T-cell (primary cell): ENCODE data around the gene BTBD1. TPM values are rescaled to one million over a fixed set of nuclear protein-coding genes. Genes with fewer than 3 reads are reported as not detected.

Source experiments
- ATAC-seq, 4 experiments: fragments of 200-7000 bp in 3 of 4; fragments of 150-1000 bp in 1 of 4; cut with Tn5 transposase; replicated peaks in 1 of 4; 1 replicate in 3 of 4; 2 replicates in 1 of 4; pipeline ENCODE4 v1.10.0; 2021; ENCODE audit warnings: moderate library complexity in 3 of 4, mild to moderate bottlenecking in 2 of 4, moderate number of reproducible peaks in 1 of 4
- CTCF ChIA-PET, 2 donors: fragments of 300-600 bp; sonication (Branson Sonifier 250); formaldehyde crosslinking; loops; one replicate each; lab custom pipeline; 2022; ENCODE audit warnings: antibody characterized with exemption in 2 of 2; lab: Charles Lee
- POLR2A ChIA-PET, 2 donors: fragments of 300-600 bp; sonication (Branson Sonifier 250); formaldehyde crosslinking; loops; one replicate each; lab custom pipeline; 2022; ENCODE audit warnings: antibody characterized with exemption in 2 of 2; lab: Charles Lee
- DNase-seq, 35 experiments: peaks; one replicate each; pipeline versions ENCODE4 v3.0.0 to v3.0.0-alpha.2; 2013 to 2023
- H3K27ac ChIP-seq: one replicate; pipeline ENCODE4 v1.5.1; 2013; ENCODE audit warnings: low read length
- H3K27me3 ChIP-seq, 2 experiments: replicated peaks in 1 of 2; 1 replicate in 1 of 2; 2 replicates in 1 of 2; pipeline versions ENCODE4 v1.6.1 to v1.7.0; 2013; ENCODE audit warnings: low read length in 1 of 2, mixed read lengths in 1 of 2; ENCODE audit not compliant: control insufficient read depth in 2 of 2, insufficient read depth in 2 of 2; ENCODE audit errors: extremely low read depth in 1 of 2
- H3K36me3 ChIP-seq, 2 donors: 1 replicate in 1 of 2; 2 replicates in 1 of 2; pipeline versions ENCODE4 v1.6.1 to v1.7.0; 2013; ENCODE audit warnings: low read length in 1 of 2; ENCODE audit not compliant: control insufficient read depth in 2 of 2, insufficient read depth in 1 of 2; ENCODE audit errors: extremely low read depth in 1 of 2
- H3K4me1 ChIP-seq, 2 experiments: 1 replicate in 1 of 2; 2 replicates in 1 of 2; pipeline versions ENCODE4 v1.6.1 to v1.7.0; 2013; ENCODE audit warnings: low read length in 2 of 2, mixed read lengths in 1 of 2; ENCODE audit not compliant: insufficient read depth in 2 of 2, control insufficient read depth in 1 of 2; ENCODE audit errors: extremely low read depth in 1 of 2
- H3K4me3 ChIP-seq, 2 donors: 1 replicate in 1 of 2; 2 replicates in 1 of 2; pipeline versions ENCODE4 v1.5.1 to v1.7.0; 2013; ENCODE audit warnings: mild to moderate bottlenecking in 2 of 2, low read length in 1 of 2, moderate library complexity in 1 of 2; ENCODE audit not compliant: control insufficient read depth in 1 of 2; ENCODE audit errors: extremely low read depth in 1 of 2
- H3K9me3 ChIP-seq: 2 replicates; pipeline ENCODE4 v1.7.0; 2013
- H3K27ac Mint-ChIP-seq, 2 donors: one replicate each; pipeline ENCODE4 v1.8.0; 2020 to 2021; ENCODE audit warnings: mild to moderate bottlenecking in 2 of 2, mixed read lengths in 2 of 2
- H3K27me3 Mint-ChIP-seq, 2 donors: one replicate each; pipeline ENCODE4 v1.8.0; 2021 to 2022; ENCODE audit warnings: mixed read lengths in 2 of 2
- H3K36me3 Mint-ChIP-seq: one replicate; pipeline ENCODE4 v1.8.0; 2021; ENCODE audit warnings: mixed read lengths
- H3K4me1 Mint-ChIP-seq, 3 donors: one replicate each; pipeline ENCODE4 v1.8.0; 2020 to 2022; ENCODE audit warnings: mixed read lengths in 3 of 3, mild to moderate bottlenecking in 1 of 3
- H3K4me3 Mint-ChIP-seq, 3 donors: one replicate each; pipeline ENCODE4 v1.8.0; 2020 to 2022; ENCODE audit warnings: mild to moderate bottlenecking in 3 of 3, mixed read lengths in 3 of 3, moderate library complexity in 3 of 3
- H3K9me3 Mint-ChIP-seq, 3 donors: one replicate each; pipeline ENCODE4 v1.8.0; 2020 to 2022; ENCODE audit warnings: mixed read lengths in 3 of 3
- WGBS: methylation state at CpG from one replicate; pipeline ENCODE4 v1.1.5; 2013; ENCODE audit warnings: missing lambda C conversion rate; ENCODE audit not compliant: insufficient coverage; 5-methylcytosine and 5-hydroxymethylcytosine counted together
- total RNA-seq, 35 experiments: library from RNA in 6 of 35; stranded (reverse) in 6 of 35; fragments of 120-200 nt in 1 of 35; gene quantifications; one replicate each; pipeline versions ENCODE4 v1.2.1 to v1.2.4 and lab custom pipeline; 2013 to 2026

Gene BTBD1
- total RNA-seq, 5 donors from 2014 or later (not counting 1 experiment from before 2014, with no cell fraction given): 34.8 to 38.4 (median 36.2) TPM

DNA sequence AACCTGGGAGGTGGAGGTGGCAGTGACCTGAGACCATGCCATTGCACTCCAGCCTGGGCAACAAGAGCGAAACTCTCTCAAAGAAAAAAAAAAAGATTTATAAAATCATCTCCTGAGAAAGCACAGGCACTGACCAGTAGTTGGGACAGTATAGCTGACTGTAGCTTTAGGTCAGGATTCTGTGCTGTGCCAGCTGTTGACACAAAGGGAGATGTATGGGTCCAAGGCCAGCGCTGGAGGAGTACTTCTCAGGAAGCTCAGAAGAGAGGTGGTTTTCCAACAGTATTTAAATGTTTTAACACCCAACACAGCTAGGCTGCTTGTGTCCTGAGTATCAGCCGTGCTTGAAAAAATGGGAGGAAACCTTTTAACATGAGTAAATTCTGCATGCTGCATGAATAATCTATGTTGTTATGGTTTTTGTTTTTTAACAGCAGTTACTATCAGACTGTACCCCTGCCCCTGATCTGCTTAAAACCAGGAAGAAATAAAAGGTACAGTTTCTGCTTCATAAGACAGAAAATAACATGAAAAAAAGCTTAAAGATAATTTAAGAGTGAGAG, 74.5 kb downstream of the BTBD1 start:
- H3K4me3 ChIP-seq: no peak overlapping the region
- H3K27ac ChIP-seq: no peak overlapping the region
- H3K9me3 ChIP-seq: no peaks in the 10 kb centered on the region
- DNase-seq (no peak), ATAC-seq (no peak)
- peaks cover 7 to 12% (median 9%) of the 10 kb centered on the region in 3 donors for H3K4me1 Mint-ChIP-seq
- H3K36me3 Mint-ChIP-seq: peaks cover 22% of the 10 kb centered on the region
- peaks cover 0 to 6% of the 10 kb centered on the region in 2 experiments for H3K4me1 ChIP-seq
- H3K4me3 Mint-ChIP-seq: no peak overlapping the region
- H3K36me3 ChIP-seq: peaks cover 0 to 19% of the 10 kb centered on the region in 2 donors
- ChIA-PET POLR2A (no interaction called here), CTCF (interaction anchor here in 1 of 2 donors (1.4 kb wide), 1 partner anchor 18 kb away, joined by 4 read pairs; no protein-coding TSS in a partner anchor)
- no peaks in the 10 kb centered on the region for H3K9me3 Mint-ChIP-seq
- no CpG with 5 or more reads among the region's 3 CpGs for WGBS
- no peaks in the 10 kb centered on the region for H3K27me3 ChIP-seq
- H3K27me3 Mint-ChIP-seq: no peaks in the 10 kb centered on the region
- H3K27ac Mint-ChIP-seq: no peak overlapping the region

DNA sequence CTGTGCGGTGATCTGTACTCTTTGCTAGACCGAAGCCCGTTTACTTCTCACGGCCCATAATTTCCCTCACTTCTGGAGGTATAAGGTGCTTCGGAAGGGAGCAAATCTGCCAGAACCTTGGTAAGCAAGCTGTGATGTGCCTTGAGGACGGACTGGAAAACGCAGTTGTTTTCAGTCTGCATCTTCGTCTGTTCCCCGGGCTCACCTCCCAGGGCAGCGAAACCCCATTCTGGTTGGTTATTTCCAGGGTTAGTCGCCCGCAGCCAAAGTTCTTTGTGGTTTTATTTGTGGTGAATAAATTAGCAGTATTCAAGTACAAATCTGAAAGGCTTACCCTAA, 80.6 kb downstream of the BTBD1 start:
- H3K9me3 ChIP-seq: no peaks in the 10 kb centered on the region
- peaks cover 21 to 24% of the 10 kb centered on the region in 2 experiments for H3K4me1 ChIP-seq
- ChIA-PET CTCF (interaction anchor here in 1 of 2 donors (1.3 to 2.7 kb wide), 4 partner anchors 14 to 455 kb away, joined by 4 to 18 read pairs (median 8); partner anchors contain the start of genes C15orf40 and RPS17), POLR2A (interaction anchor here in 1 of 2 donors (1.0 kb wide), 1 partner anchor 236 kb away, joined by 3 read pairs; no protein-coding TSS in a partner anchor)
- Mint-ChIP-seq H3K9me3 (no peaks in the 10 kb centered on the region), H3K4me1 (peaks cover 30 to 36% (median 32%) of the 10 kb centered on the region in 3 donors), H3K36me3 (peaks cover 25% of the 10 kb centered on the region), H3K27ac (peak overlapping the region; percentile 84 to 96), H3K4me3 (peak overlapping the region; percentile 89 to 99 (median 99)), H3K27me3 (no peaks in the 10 kb centered on the region)
- WGBS: no CpG with 5 or more reads among the region's 12 CpGs
- peak in 17 of 35 experiments; percentile 1 to 48 (median 14) for DNase-seq
- H3K27me3 ChIP-seq: no peaks in the 10 kb centered on the region
- H3K36me3 ChIP-seq: peaks cover 0 to 13% of the 10 kb centered on the region in 2 donors
- H3K27ac ChIP-seq: peak overlapping the region; percentile 71
- peak in 2 of 4 experiments; percentile 35 to 37 for ATAC-seq
- peak overlapping the region; percentile 94 to 99 for H3K4me3 ChIP-seq

DNA sequence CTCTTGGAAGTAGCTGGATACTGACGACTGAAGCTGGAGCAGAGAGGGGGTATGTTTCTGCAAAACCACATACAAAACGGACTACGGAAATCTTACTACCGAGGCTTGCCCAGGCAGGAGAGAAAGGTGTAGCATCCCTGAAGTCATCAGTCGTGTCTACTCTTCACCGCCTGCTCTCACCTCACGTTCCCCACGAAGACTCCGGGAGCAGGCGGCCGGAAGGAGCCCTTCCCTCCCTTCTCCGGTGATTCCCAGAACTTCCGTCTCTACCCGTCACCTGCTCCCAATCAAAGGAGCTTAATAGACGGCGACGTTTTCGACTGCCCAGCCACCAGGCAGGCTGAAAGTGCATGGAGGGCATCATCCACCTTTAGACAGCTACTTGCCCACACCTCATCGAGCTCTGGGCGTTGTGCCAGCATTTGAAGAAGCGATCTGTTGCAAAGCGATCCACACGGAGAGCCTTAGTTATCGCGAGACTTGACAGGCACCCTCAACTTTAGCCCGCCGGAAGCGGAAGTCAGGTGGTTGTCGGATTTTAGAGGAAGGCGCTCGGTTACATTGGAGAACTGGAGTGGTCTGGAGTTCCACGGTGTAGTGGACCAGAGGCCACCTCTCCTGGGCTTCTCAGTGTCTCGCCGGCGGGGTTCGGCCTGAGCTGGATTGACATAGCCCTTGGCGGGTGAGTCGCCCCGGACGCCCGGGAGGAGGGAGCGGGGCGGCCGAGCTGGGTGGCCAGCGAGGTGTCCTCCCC, 81.2 kb downstream of the BTBD1 start, which contains the start of gene RAMAC:
RAMAC (plus strand) TSS at position 523 of the 754 bp plus-strand sequence. CDS start 2,809 bp downstream, outside the sequence.
- Histone ChIP-seq H3K4me1 (peaks cover 21 to 24% of the 10 kb centered on the region in 2 experiments), H3K36me3 (peaks cover 0 to 13% of the 10 kb centered on the region in 2 donors), H3K27ac (peak within 1 kb of the TSS; percentile 71), H3K9me3 (no peaks in the 10 kb centered on the region), H3K4me3 (peak within 1 kb of the TSS; percentile 94 to 99), H3K27me3 (no peaks in the 10 kb centered on the region)
- ChIA-PET CTCF (interaction anchor here in 1 of 2 donors (1.3 to 2.7 kb wide), 4 partner anchors 14 to 454 kb away, joined by 4 to 18 read pairs (median 8); partner anchors contain the start of genes C15orf40 and RPS17), POLR2A (interaction anchor here in 1 of 2 donors (1.0 kb wide), 2 partner anchors 175 to 236 kb away, joined by 3 read pairs; no protein-coding TSS in a partner anchor)
- Mint-ChIP-seq H3K27ac (peak within 1 kb of the TSS; percentile 84 to 96), H3K4me3 (peak within 1 kb of the TSS; percentile 89 to 99 (median 99)), H3K4me1 (peaks cover 30 to 36% (median 31%) of the 10 kb centered on the region in 3 donors), H3K27me3 (no peaks in the 10 kb centered on the region), H3K36me3 (peaks cover 24% of the 10 kb centered on the region), H3K9me3 (no peaks in the 10 kb centered on the region)
- DNase-seq: peak; percentile 76 to 98 (median 93)
- peak; percentile 87 to 95 (median 94) for ATAC-seq
- 0% methylated on average over 38 of the region's 45 CpGs for WGBS

DNA sequence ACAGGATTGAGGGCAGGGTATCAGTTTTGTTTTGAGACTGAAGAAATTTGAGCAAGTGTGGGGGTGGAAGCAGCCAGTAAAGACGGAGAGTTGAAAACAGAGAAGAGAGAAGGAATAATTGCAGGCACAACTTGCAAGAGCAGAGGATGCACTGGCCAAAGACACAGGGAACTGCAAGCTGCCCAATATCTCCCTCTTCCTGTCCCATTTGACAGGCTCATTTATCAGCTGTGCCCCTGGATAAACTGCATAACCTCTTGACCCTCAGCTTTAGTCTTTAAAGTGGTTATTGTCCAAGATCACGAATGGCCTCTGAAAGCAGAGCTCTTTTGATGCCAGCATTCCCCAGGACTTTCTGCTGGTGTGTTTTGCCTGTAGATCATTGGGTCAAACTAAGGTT, 86.1 kb downstream of the BTBD1 start:
- WGBS: 90% methylated on average over 2 of the region's 2 CpGs
- H3K4me3 Mint-ChIP-seq: no peak overlapping the region
- peaks cover 6% of the 10 kb centered on the region for H3K36me3 Mint-ChIP-seq
- H3K27ac ChIP-seq: no peak overlapping the region
- no peak overlapping the region for H3K4me3 ChIP-seq
- H3K4me1 Mint-ChIP-seq: peaks cover 11 to 16% (median 13%) of the 10 kb centered on the region in 3 donors
- H3K4me1 ChIP-seq: peaks cover 9% of the 10 kb centered on the region in 2 experiments
- ChIA-PET CTCF (no interaction called here), POLR2A (no interaction called here)
- H3K9me3 Mint-ChIP-seq: no peaks in the 10 kb centered on the region
- H3K27ac Mint-ChIP-seq: no peak overlapping the region
- no peak for DNase-seq
- H3K27me3 Mint-ChIP-seq: no peaks in the 10 kb centered on the region
- no peak for ATAC-seq
- H3K9me3 ChIP-seq: no peaks in the 10 kb centered on the region
- H3K36me3 ChIP-seq: no peaks in the 10 kb centered on the region
- H3K27me3 ChIP-seq: no peaks in the 10 kb centered on the region

DNA sequence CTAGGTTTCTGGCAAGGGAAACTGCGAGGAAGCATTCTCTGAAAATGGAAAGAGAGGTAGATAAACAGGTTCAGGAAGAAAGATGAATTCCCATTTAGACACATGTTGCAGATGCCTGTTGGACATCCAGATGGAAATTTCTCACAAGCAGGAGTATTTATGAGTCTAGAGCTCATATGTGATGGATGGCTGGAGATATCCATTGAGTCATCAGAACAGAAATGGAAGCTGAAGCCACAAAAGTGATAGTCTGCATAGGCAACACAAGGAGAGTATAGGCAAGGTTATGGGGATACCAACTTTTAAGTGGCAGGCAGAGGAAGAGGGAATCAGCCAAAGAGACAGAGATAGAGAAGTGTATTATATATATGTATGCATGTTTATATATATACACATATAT, 87.3 kb downstream of the BTBD1 start:
- Histone ChIP-seq H3K4me1 (no peaks in the 10 kb centered on the region), H3K36me3 (no peaks in the 10 kb centered on the region), H3K27me3 (no peaks in the 10 kb centered on the region), H3K4me3 (no peak overlapping the region), H3K27ac (no peak overlapping the region), H3K9me3 (no peaks in the 10 kb centered on the region)
- peaks cover 0 to 4% (median 1%) of the 10 kb centered on the region in 3 donors for H3K4me1 Mint-ChIP-seq
- H3K36me3 Mint-ChIP-seq: peaks cover 6% of the 10 kb centered on the region
- H3K9me3 Mint-ChIP-seq: no peaks in the 10 kb centered on the region
- no peak for DNase-seq
- ATAC-seq: no peak
- no peak overlapping the region for H3K4me3 Mint-ChIP-seq
- ChIA-PET CTCF (no interaction called here), POLR2A (no interaction called here)
- H3K27me3 Mint-ChIP-seq: no peaks in the 10 kb centered on the region
- 92% methylated on average over 1 of the region's 1 CpG for WGBS
- no peak overlapping the region for H3K27ac Mint-ChIP-seq

DNA sequence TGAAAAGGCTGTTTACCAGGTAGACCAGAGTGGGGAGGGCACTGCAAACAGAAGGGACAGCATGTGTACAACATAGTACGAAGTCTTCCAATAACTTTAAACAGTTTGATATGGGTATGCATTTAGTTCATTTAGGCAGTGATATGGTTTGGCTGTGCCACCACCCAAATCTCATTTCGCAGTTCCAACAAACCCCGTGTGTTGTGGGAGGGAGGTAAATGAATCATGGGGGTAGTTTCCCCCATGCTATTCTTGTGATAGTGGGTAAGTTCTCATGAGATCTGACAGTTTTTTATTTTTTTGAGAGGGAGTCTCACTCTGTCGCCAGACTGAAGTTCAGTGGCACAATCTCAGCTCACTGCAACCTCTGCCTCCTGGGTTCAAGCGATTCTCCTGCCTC, 88.6 kb downstream of the BTBD1 start:
- 90% methylated on average over 2 of the region's 5 CpGs for WGBS
- CTCF ChIA-PET: no interaction called here
- POLR2A ChIA-PET: no interaction called here
- H3K4me3 Mint-ChIP-seq: no peak overlapping the region
- Histone ChIP-seq H3K9me3 (no peaks in the 10 kb centered on the region), H3K4me1 (no peaks in the 10 kb centered on the region), H3K27me3 (no peaks in the 10 kb centered on the region), H3K36me3 (no peaks in the 10 kb centered on the region), H3K27ac (no peak overlapping the region), H3K4me3 (no peak overlapping the region)
- no peak overlapping the region for H3K27ac Mint-ChIP-seq
- DNase-seq (no peak), ATAC-seq (no peak)
- H3K9me3 Mint-ChIP-seq: no peaks in the 10 kb centered on the region
- peaks cover 6% of the 10 kb centered on the region for H3K36me3 Mint-ChIP-seq
- no peaks in the 10 kb centered on the region for H3K4me1 Mint-ChIP-seq
- no peaks in the 10 kb centered on the region for H3K27me3 Mint-ChIP-seq
